Umbilical cord (tissue), 2 donors: ENCODE data around the gene ARHGEF1. TPM values are rescaled to one million over a fixed set of nuclear protein-coding genes. Genes with fewer than 3 reads are reported as not detected.
"Not testable (repeated sequence)": the region's sequence is repeated elsewhere in the genome, so short reads cannot be mapped to it uniquely, and the experiment has no call there.

Experiments
- DNase-seq: peaks from one replicate; pipeline ENCODE4 v3.0.0-alpha.2; 2015; ENCODE audit warnings: low spot score
- total RNA-seq: library from RNA; depleted of rRNA; stranded (reverse); fragments of >200 nt; gene quantifications from one replicate; pipeline ENCODE4 v1.2.3, GENCODE V29; 2014; ENCODE audit warnings: low replicate concordance; ENCODE audit not compliant: insufficient read depth

Gene ARHGEF1
- total RNA-seq, 1 donor from 2014 or later: 30.3 TPM

DNA sequence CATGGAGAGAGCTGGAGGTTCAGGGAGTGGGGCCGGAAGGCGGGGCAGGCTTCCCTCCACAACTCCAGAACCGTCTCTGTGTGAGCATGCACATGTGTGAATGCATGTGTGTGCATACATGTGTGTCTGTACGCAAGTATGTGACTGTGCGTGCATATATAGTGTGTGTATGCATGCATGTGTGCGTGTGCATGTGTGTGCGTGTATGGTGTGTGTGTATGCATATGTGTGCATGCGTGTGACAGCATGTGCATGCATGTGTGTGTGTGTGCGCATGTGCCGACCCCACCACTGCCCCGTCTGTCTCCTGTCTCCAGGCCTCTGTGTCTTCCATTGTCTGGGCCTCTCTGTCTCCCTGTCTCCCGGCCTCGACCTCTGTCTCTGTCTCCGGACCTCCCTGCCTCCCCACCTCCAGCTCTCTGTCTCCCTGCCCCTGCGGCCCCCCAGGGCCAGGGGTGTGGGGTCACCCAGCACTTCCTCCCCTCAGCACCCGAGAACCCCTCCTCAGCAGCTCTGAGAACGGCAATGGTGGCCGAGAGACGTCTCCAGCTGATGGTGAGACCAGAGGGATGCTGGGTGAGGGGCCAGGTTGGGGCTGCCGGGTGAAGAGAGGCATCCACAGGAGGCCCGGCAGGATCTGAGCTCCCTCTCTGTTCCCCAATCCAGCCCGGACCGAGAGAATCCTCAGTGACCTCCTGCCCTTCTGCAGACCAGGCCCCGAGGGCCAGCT, 22.5 kb downstream of the ARHGEF1 start:
- no peak for DNase-seq

DNA sequence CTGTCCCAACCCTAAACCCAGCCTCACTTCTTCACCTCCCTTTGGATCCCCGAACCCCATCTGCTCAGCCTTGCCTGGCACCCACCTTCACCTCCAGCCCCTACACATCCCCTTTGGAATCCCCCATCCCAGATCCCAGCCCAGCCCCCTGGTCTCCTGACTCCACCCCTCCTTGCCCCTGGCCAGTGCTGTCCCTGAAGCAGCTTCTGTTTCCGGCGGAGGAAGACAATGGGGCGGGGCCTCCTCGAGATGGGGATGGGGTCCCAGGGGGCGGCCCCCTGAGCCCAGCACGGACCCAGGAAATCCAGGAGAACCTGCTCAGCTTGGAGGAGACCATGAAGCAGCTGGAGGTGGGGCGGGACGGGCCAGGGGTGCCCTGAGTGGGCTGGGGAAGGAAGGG, 23.3 kb downstream of the ARHGEF1 start:
- DNase-seq: no peak

DNA sequence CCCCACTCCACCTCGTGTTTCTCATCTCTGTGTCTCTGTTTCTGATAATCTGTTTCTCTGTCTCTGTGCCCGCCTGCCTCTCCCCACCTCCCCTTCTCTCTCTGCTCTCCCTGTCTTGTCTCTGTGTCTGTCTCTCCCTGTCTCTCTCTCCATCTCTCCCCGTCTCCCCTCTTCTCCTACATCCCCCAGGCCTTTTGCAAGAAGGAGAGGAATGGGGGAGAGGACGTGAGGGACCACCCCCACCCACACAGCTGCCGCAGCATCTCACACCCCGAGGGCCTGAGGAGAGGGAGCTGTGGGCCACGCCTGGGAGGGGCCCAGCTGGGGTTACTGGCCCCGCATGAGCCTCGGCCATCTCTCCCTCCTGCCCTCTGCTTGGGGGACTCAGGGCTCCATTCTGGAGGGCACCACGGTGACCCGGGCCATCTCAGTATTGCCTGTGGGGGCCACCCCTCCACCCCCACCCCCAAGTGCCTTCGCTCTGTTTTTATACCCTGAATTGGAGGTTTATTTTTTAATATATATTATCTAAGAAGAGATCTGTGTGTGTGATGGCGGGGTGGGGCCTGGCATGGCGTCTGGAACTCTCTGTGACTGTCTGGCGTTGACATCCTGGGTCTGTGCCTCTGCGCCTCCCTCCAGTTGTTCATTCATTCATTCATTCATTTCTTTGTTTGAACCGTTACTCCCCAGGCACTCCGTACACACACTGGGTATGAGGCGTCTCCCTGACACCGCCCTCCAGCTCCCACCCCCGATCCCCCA, 24.1 kb downstream of the ARHGEF1 start:
- DNase-seq: no peak

DNA sequence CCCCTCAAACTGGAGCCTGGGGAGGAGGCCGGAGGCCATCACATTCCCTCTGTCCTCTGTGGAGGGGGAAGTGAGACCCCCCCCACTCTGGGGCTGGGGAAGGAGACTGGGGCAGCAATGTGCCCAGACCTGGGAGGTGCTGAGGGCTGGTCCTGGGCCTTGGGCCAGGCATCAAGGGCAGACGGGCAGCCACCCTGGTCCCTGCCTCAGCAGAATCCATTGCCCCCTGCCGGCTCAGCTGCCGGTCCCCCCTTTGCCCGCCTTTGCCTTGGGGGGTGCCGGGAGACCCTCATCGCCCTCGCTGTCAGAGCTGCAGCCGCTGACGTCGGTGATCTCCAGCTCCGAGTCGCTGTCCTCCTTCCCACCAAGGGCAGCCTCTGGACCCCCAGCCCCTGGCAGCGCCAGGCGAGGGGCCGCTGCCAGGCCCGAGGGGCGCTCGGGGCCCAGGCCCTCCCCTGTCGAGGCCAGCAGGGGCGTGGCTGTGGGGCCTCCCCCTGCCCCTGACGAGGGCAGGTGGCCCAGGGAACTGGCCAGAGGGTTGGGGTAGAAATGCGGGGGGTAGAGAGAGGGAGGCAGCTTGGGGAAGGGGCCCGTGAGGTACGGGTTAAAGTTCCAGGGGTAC, 25.1 kb downstream of the ARHGEF1 start:
- DNase-seq: no peak

DNA sequence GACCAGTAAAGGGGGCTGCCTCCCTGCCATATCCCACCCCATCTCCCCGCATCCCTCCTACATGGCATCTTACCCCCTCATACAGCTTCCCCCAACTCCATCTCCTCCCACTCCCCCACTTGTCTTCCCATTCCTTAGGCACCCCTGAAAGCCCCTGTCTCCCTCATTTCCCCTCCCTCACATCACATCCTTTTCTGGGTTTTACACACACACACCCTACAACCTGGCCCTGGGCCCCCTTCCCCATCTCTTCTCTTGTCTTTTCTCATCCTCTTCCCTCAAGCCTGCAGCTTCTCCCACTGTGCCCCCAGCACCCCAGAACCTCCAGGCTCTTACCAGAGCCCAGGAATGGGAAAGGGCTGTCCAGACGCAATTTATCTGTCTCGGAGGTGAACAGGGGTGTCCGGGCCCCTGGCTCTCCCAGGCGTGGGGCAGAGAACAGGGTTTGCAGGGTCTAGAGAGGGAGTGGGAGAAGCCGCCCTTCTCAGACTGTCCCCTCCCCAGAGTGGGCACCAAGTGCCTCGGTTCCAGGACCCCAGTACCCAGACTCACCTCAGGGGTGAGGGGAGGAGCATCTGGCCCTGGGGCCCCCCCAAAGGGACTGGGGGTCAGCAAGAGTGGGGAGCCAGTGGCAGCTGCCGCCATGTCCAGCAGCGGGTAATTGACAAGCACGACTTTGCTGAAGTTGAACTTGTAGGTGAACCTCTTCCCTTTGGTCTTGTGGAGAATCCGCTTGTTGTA, 25.9 kb downstream of the ARHGEF1 start:
- DNase-seq: no peak

DNA sequence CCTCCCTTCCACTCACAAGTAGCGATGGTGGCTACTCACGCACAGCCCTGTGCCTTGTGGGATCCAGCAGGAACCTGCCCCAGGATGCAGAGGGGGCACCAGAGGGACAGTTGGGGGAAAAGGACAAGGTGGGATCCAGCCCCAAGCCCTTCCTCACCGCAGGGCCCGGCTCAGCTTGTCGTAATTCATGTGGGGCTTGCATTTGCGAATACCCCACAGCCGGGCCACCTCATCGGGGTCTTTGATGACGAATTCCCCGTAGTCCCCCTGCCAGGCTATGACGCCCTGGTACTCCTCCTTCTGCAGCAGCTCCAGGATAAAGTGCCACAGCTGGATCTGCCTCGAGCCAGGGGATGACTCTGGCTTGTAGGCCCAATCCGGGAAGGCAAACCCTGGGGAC, 26.7 kb downstream of the ARHGEF1 start:
- DNase-seq: no peak

DNA sequence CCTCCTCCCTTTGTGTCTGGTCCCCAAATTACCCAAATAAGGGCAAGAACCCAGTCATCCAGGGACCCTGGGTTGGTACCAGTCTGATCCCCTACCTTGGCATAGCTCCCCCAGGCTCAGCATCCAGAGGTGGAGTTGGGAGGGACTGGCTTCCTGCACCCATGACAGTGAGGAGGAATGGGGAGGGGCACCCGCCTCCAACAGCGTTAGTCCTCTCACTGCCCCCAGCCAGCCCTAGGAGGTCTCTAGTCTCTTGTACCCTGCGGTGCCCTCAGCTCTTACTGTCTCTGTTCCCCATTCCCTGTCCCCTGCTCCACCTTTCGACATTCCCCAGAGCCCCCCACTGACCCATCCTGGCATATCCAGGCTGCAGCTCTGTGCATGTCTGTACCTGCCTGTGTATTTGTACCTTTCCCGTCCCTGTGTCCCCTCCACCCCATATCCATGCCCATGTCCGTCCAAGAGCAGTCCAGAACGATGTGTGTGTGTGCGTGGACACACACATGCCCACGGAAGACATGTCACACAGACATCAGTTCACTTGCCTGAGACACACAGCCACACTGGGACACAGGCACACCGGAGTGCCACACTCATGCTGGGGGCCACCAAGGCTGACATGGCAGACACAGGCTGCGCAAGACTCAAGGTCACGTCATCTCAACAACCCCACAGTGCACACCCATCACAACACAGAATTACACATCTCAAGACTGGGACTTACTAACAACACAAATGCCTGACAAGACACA, 27.4 kb downstream of the ARHGEF1 start:
- no peak for DNase-seq

DNA sequence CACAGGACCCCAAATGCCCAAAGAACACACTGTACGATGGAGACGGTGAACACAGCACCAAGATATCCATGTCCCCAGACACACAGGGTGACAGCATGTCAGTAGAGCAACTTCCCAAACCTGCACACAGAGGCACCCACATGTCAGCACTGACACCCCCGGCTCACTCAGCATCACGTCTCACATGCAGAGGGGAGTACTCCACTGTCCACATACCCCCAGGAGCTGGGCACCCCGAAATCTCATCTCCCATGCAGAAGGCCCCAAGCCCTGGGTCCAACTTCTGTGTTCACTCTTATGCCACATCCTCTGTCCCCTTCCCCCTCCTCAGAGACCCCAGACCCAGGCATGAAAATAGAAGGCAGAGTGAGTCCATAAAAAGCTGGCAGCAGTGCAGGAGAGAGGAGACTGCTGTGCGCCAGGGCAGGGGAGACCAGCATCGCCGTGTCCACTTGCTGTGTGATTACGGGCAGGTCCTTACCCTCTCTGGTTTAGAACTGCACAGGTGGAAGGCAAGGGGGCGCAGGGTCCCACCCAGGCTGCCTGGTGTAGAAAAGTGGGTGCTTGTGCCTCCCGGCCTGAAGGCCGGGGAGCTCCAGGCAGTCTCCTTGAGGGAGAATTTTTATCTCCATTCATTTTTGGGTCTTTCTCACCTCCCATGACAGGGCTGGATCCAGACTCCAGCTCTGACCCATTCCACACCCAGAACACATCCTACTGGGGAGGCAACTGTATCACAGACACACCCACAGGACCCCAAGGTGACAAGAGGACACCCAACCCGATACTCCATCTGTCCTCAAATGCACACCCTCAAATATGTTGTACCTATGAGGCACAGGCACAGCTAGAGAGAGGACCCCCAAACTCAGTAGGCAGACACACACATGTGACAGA, 28.3 kb downstream of the ARHGEF1 start:
- no peak for DNase-seq

DNA sequence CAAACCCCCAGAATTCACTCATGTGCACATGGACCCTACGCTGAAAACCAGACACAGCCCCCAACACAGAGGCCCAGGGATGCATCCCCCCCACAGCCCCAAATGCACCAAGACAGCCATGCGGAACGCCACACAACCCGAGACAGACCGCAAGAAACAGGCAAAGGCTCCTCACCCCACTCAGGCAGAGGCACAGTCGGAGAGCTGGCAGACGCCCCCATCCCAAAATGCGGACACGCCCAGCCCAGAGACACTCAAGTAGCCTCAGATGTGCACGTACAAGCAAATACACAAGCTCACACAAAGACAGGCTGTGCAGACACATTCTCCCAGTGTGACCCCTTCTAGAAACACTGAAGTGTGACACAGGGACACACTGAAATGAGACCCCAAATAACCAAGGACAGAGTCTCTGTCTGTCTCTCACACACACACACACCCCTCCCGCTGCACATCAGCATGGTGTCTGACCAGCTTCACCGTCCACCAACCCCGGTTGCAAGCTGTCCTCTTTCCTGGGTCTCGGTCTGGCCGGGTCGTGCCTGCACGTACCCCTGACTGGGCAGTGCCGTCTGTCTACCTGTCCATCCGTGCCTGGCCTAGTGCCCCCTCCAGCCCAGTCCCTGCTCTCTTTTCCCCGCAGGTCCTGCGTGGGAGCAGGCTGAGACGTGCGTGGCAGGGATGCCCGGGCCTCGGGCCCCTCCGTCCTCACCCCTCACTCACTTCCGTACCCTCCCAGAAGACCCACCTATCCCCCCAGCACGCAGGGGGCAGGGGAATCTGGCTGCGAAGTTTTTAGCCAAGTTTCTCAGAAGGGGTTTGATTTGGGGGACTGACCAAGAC, 29.1 kb downstream of the ARHGEF1 start:
- DNase-seq: no peak

DNA sequence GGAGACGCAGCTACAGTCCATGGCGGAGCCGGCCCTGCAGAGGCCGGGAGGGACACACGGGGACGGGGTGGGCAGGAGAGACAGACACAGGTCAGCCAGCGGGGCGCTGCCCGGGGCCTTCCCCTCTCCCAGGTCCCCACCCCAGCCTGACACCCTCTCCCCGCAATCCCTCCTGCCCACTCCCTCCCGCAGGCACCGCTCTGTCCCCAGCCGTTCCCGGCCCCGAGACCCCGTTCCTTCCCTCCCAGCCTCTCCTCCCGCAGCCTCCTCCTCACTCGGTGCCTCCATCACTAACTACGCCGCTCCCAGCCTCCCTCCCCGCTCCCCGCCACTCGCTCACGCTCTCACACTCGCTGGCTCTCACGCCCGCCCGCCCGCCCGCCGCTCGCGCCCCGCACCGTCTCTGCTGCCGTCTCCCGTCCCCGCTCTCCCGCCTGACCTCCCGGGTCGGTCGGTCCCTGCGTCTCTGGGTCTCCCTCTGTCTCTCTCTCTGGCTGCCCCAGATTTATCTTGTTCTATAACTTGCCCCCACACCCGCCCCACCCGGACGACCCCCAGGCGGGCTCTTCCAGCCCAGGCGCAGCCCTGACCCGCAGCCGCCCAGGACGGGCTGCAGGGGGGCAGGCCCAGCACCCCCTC, 30.0 kb downstream of the ARHGEF1 start:
- no peak for DNase-seq

DNA sequence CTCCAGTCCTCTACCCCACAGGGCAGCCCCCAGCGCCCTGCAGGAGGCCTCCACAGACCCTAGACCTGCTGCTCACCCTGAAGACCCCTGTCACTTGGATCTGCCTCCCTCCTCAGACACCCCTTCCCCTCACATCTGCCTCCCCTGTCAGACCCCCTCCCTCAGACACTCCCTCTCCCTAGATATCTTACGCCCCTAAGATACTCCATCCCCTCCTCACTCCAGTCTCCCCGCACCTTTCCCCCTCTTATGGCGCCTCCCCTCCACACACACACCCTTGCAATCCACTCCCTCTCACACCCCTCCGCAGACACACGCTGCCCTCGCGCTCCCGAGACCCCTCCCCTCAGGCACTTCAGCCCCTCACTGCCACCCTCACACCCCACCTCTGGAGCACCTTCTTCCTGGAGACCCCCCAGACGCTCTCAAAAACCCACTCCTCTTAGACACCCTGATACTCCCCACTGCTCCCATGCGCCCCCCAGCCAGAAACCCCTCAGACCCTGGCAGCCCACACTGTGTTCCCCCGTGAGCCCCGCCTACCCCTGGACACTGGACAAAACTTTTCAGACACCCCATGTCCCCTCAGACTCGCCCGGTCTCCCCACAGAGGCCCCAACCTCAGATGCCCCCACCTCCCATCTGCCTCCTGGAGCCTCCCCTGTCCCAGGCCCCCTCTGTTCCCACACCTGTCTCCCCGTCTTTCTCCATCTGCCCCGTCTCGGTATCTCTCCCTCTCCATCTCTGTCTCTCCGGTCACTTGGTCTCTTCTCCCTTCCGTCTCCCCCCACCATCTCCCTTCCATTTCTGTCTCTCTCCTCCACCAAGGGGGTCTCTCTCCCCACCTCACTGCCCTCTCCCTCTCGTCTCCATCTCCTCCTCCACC, 30.8 kb downstream of the ARHGEF1 start:
- no peak for DNase-seq

DNA sequence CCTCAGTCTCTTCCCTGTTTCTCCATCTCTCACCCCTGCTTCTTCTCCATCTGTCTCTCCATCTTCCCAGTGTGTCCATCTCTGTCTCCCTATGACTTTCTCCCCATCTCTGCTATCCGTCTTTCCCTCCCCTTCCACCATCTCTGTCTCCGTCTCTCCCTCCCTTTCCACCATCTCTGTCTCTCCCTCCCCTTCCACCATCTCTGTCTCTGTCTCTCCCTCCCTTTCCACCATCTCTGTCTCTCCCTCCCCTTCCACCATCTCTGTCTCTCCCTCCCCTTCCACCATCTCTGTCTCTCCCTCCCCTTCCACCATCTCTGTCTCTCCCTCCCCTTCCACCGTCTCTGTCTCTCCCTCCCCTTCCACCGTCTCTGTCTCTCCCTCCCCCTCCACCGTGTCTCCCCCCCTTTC, 31.4 kb downstream of the ARHGEF1 start:
- DNase-seq: not testable (repeated sequence)

DNA sequence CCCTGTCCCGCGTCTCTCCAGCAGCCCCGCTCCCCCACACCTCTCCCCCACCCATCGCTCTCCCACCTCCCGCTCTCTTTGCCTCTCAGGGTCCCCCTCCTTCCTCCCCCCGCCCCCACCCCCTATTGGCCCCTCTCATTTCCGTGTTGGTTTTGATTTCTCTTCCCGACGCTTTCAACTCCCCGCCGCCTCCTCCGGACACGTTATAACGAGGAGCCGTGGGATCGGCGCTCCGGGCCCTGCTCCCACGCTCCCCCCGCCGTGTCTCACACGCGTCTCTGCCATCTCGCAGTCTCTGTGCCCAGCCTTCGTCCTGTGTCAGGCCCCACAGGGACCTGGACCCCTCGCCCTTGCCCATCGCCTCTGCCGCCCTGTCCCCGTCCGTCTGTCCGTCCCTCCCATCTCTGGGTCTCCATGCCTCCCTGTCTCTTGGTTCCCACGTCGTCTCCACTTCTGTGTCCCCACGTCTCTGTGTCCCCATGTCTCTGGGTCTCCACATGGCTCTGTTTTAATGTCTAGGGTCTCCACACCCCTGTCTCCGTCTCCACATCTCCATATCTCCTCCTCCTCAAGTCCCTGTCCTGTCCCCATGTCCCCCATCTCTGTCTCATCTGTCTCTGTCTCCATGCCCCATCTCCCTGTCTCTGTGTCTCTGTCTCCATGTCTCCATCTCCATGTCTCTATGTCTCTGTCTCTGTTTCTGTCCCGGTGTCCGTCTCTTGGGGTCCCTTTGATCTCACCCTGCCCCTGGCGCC, 32.2 kb downstream of the ARHGEF1 start:
- DNase-seq: no peak

DNA sequence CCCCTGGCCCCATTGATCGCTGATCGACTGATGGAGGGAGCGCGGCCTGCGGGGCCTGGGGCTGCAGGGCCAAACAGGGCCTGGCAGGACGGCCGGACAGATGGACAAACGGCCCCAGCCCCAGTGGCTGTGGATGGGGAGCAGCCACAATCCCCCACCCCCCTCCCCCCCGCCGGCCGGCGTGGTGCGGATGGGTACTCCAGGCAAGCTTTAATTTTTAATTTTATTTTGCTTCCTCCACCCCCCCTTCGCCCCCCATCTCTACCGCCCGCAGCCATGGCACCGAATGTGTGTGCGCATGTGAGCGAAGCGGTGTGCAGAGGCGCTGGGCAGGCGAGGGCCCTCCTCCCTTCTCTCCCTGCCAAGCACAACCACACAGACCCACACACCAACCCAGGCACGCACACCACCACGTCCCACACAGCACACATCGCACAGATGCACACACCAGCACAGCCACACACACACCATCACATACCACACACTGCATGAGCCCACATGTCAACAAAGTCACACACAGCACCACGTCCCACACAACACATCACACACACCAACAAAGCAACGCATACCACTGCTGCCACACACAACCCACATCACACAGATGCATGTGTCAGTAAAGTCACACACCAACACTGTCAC, 32.9 kb downstream of the ARHGEF1 start:
- DNase-seq: no peak

DNA sequence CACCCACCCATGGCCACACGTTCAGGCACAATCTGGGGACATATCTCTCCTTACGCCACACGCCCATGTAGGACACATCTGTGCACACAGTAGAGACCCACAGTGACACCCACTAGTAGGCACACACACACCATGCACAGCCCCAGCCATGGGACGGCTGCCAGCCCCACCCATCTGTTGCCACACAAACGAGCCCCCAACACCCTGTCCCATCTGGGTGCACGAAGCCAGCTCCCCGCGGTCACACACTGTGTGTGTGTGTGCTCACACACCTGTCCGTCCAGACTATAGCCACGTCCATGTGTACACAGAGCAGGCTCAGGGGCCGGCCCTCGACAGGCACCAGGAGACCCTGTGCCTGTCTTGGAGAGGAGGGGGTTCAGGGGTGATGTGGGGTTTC, 34.7 kb downstream of the ARHGEF1 start:
- no peak for DNase-seq

DNA sequence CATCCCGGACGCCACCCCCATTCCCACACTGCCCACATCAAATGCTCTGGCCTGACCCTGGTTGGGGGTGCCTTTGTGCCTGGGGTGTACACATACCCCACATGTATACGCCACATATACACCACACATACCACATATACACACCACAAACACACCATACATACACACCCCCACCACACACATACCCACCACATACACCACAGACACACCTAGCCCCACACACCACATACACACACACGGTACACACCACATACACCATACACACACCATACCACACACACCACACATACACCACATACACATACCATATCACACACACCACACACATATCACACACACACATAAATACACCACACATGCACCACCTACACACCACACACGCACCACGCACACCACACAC, 35.1 kb downstream of the ARHGEF1 start:
- DNase-seq: no peak
